Measurements from ENCODE around the gene GTSE1. TPM values are rescaled to one million over a fixed set of nuclear protein-coding genes. Genes with fewer than 3 reads are reported as not detected.

Gene GTSE1
- total RNA-seq, 1 donor from 2014 or later, result 29.7 TPM

- Histone ChIP-seq H3K4me1 (peaks cover 8% of the 10 kb centered on the region), H3K9me3 (ENCODE audit: low read depth) (no peaks in the 10 kb centered on the region), H3K4me3 (no peak overlapping the region), H2AFZ (replicated peaks) (no peak overlapping the region), H4K20me1 (ENCODE audit: low read depth) (peaks cover 39% of the 10 kb centered on the region), H3K79me2 (ENCODE audit: low read depth) (peaks cover 24% of the 10 kb centered on the region), H3K27ac (no peak overlapping the region), H3F3A (ENCODE audit: low read depth) (peaks cover 18% of the 10 kb centered on the region), H3K27me3 (no peaks in the 10 kb centered on the region), H3K36me3 (no peaks in the 10 kb centered on the region), H3K9ac (no peak overlapping the region), H3K4me2 (no peak overlapping the region)
- Mint-ChIP-seq H3K4me1 (peaks cover 20% of the 10 kb centered on the region), H3K36me3 (peaks cover 25% of the 10 kb centered on the region), H3K27ac (no peak overlapping the region), H3K9me3 (no peaks in the 10 kb centered on the region), H3K27me3 (ENCODE audit: insufficient read depth, low read depth) (peaks cover 8% of the 10 kb centered on the region), H3K4me3 (no peak overlapping the region)
- no peak for DNase-seq (ENCODE audit: low spot score)
- TF ChIP-seq EZH2phosphoT487 (IDR thresholded peaks at IDR 0.05), result no peak
- no peak for TF ChIP-seq CTCF (IDR thresholded peaks at IDR 0.05)
- no peak for TF ChIP-seq EZH2 (IDR thresholded peaks at IDR 0.05)
Measured at GRCh38 chr22:46338636-46339035, 42.0 kb downstream of the GTSE1 start.

- peaks cover 45% of the 10 kb centered on the region for H4K20me1 ChIP-seq (ENCODE audit: low read depth)
- peaks cover 8% of the 10 kb centered on the region for H3K27me3 Mint-ChIP-seq (ENCODE audit: insufficient read depth, low read depth)
- H3K9me3 ChIP-seq (ENCODE audit: low read depth), result no peaks in the 10 kb centered on the region
- H3K79me2 ChIP-seq (ENCODE audit: low read depth), result peaks cover 24% of the 10 kb centered on the region
- H3K4me1 Mint-ChIP-seq, result peaks cover 18% of the 10 kb centered on the region
- H2AFZ ChIP-seq (replicated peaks), result no peak overlapping the region
- no peaks in the 10 kb centered on the region for H3K36me3 ChIP-seq
- H3F3A ChIP-seq (ENCODE audit: low read depth), result peaks cover 5% of the 10 kb centered on the region
- TF ChIP-seq EZH2 (IDR thresholded peaks at IDR 0.05), result no peak
- TF ChIP-seq EZH2phosphoT487 (IDR thresholded peaks at IDR 0.05), result no peak
- TF ChIP-seq CTCF (IDR thresholded peaks at IDR 0.05), result no peak
- no peak for DNase-seq (ENCODE audit: low spot score)
- no peak overlapping the region for H3K27ac Mint-ChIP-seq
- no peak overlapping the region for H3K27ac ChIP-seq
- H3K4me1 ChIP-seq, result peaks cover 8% of the 10 kb centered on the region
- no peak overlapping the region for H3K9ac ChIP-seq
- no peaks in the 10 kb centered on the region for H3K27me3 ChIP-seq
- peaks cover 31% of the 10 kb centered on the region for H3K36me3 Mint-ChIP-seq
- no peak overlapping the region for H3K4me3 ChIP-seq
- H3K9me3 Mint-ChIP-seq, result no peaks in the 10 kb centered on the region
- no peak overlapping the region for H3K4me2 ChIP-seq
- no peak overlapping the region for H3K4me3 Mint-ChIP-seq
Measured at GRCh38 chr22:46339956-46340355, 43.3 kb downstream of the GTSE1 start.

- no peak for DNase-seq (ENCODE audit: low spot score)
- H3K27ac Mint-ChIP-seq, result no peak overlapping the region
- peaks cover 24% of the 10 kb centered on the region for H3K79me2 ChIP-seq (ENCODE audit: low read depth)
- peaks cover 15% of the 10 kb centered on the region for H3K4me1 Mint-ChIP-seq
- no peaks in the 10 kb centered on the region for H3F3A ChIP-seq (ENCODE audit: low read depth)
- H3K9ac ChIP-seq, result no peak overlapping the region
- H3K9me3 ChIP-seq (ENCODE audit: low read depth), result no peaks in the 10 kb centered on the region
- H4K20me1 ChIP-seq (ENCODE audit: low read depth), result peaks cover 45% of the 10 kb centered on the region
- H3K27ac ChIP-seq, result no peak overlapping the region
- no peaks in the 10 kb centered on the region for H3K27me3 ChIP-seq
- H3K4me3 Mint-ChIP-seq, result no peak overlapping the region
- H3K36me3 Mint-ChIP-seq, result peaks cover 32% of the 10 kb centered on the region
- no peaks in the 10 kb centered on the region for H3K9me3 Mint-ChIP-seq
- no peak overlapping the region for H3K4me3 ChIP-seq
- peaks cover 8% of the 10 kb centered on the region for H3K4me1 ChIP-seq
- no peaks in the 10 kb centered on the region for H3K36me3 ChIP-seq
- H3K27me3 Mint-ChIP-seq (ENCODE audit: insufficient read depth, low read depth), result peaks cover 5% of the 10 kb centered on the region
- no peak overlapping the region for H3K4me2 ChIP-seq
- no peak overlapping the region for H2AFZ ChIP-seq (replicated peaks)
- no peak for TF ChIP-seq CTCF (IDR thresholded peaks at IDR 0.05)
- TF ChIP-seq EZH2phosphoT487 (IDR thresholded peaks at IDR 0.05), result no peak
- no peak for TF ChIP-seq EZH2 (IDR thresholded peaks at IDR 0.05)
Measured at GRCh38 chr22:46340676-46341075, 44.0 kb downstream of the GTSE1 start.
